Osteocyte (in vitro differentiated cells): ENCODE measurements around the gene SIPA1. TPM values are rescaled to one million over a fixed set of nuclear protein-coding genes. Genes with fewer than 3 reads are reported as not detected.

ENCODE experiments used
- DNase-seq: peaks from one replicate; pipeline ENCODE4 v3.0.0; 2021; ENCODE audit warnings: mixed read lengths; ENCODE audit not compliant: unreplicated experiment; ENCODE audit errors: extremely low spot score
- H3K27ac Mint-ChIP-seq: one replicate; pipeline ENCODE4 v1.8.0; 2021; ENCODE audit warnings: mild to moderate bottlenecking, mixed read lengths; ENCODE audit not compliant: unreplicated experiment
- H3K27me3 Mint-ChIP-seq: one replicate; pipeline ENCODE4 v1.8.0; 2021; ENCODE audit warnings: mixed read lengths; ENCODE audit not compliant: unreplicated experiment
- H3K36me3 Mint-ChIP-seq: one replicate; pipeline ENCODE4 v1.8.0; 2021; ENCODE audit warnings: mixed read lengths; ENCODE audit not compliant: unreplicated experiment
- H3K4me1 Mint-ChIP-seq: one replicate; pipeline ENCODE4 v1.8.0; 2021; ENCODE audit warnings: mixed read lengths; ENCODE audit not compliant: unreplicated experiment
- H3K4me3 Mint-ChIP-seq: one replicate; pipeline ENCODE4 v1.8.0; 2021; ENCODE audit warnings: mild to moderate bottlenecking, moderate library complexity, mixed read lengths; ENCODE audit not compliant: unreplicated experiment
- H3K9me3 Mint-ChIP-seq: one replicate; pipeline ENCODE4 v1.8.0; 2021; ENCODE audit warnings: mixed read lengths; ENCODE audit not compliant: unreplicated experiment
- total RNA-seq: library from RNA; stranded (reverse); gene quantifications from 2 replicates; pipeline ENCODE4 v1.2.1, GENCODE V29; 2021
- TF ChIP-seq, protein P1 (sequence below): fragments of 200-600 bp; sonication (generic); IDR thresholded peaks from 2 replicates; pipeline ENCODE4 v1.5.0; 2021; ENCODE audit warnings: antibody characterized with exemption, mild to moderate bottlenecking, moderate library complexity

Gene SIPA1
- total RNA-seq, 1 donor from 2014 or later, result 34.7 TPM

DNA sequence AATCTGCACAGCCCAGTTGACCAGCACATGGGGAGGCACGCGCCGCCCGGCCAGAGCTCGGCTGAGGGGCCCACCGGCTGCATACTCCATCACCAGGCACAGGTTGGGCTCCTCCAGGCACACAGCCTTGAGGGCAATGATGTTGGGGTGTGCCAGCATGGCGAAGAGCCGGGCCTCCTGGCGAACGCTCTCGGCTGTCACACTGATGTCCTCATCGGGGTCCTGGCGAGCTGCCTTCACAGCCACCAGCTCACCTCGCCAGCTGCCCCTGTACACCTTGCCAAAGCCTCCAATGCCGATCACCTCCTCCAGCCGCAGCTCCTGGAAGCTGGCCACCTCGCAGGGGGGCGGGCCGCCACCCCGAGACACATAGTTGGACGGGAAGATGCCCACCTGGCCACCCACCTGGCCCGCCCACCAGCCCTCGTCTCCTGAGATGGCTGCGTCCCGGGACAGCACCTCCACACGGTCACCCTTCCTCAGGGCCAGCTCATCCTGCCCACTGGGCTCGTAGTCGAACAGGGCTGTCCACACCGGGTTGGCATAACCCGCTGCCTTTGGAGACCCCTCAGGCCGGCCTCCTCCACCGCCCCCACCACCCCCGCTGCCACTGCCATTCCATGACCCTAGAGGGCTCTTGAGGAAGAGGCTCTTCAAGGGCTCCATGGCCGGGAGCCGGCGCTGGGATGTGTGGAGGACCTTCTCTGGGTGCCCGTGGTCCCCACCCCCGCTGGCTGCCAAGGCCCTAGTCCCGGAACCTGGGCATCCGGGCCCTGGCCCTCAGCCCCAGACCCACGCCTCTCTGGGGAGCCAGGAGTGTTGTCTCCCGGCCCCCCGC lies 24.6 kb upstream of the SIPA1 start:
- peaks cover 12% of the 10 kb centered on the region for H3K36me3 Mint-ChIP-seq
- peak overlapping the region; percentile 89 for H3K4me3 Mint-ChIP-seq
- H3K4me1 Mint-ChIP-seq, result peaks cover 44% of the 10 kb centered on the region
- H3K9me3 Mint-ChIP-seq, result no peaks in the 10 kb centered on the region
- peak overlapping the region; percentile 62 for H3K27ac Mint-ChIP-seq
- TF ChIP-seq, protein P1, sequence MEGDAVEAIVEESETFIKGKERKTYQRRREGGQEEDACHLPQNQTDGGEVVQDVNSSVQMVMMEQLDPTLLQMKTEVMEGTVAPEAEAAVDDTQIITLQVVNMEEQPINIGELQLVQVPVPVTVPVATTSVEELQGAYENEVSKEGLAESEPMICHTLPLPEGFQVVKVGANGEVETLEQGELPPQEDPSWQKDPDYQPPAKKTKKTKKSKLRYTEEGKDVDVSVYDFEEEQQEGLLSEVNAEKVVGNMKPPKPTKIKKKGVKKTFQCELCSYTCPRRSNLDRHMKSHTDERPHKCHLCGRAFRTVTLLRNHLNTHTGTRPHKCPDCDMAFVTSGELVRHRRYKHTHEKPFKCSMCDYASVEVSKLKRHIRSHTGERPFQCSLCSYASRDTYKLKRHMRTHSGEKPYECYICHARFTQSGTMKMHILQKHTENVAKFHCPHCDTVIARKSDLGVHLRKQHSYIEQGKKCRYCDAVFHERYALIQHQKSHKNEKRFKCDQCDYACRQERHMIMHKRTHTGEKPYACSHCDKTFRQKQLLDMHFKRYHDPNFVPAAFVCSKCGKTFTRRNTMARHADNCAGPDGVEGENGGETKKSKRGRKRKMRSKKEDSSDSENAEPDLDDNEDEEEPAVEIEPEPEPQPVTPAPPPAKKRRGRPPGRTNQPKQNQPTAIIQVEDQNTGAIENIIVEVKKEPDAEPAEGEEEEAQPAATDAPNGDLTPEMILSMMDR, result no peak
- DNase-seq, result no peak
- no peaks in the 10 kb centered on the region for H3K27me3 Mint-ChIP-seq

DNA sequence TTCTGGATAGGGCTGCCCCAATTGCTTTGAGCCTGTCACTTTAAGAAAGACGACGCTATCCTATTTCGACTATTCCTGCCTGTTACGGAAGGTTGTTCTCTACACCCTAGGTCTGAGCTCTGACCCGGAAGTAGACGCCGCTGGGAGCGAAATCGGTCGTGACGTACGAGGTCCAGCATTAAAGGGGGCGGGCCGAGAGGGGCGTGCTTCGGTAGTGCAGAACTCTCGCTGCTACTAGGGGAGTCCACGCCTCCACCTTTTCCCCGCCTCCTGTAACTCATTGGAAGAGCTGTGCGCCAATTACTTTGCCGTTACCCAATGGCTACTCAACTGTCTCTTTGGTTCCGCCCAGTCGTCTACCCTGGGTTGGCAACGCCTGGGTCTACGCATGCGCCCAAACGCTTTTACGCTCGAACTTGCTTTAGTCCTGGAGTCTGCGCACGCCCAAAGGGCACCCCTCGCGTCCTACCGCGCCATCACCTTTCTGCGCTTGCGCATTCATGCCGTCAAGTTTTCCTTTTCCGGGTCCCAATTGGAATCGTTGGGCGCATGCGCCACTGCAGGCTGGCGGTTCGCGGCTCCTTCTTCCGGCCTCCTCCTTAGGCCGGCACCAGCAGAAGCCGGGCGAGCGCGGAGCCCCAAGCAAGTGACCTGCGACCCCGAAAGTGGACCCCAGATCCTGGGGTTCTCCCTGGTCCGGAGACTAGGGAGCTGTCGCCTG lies 22.5 kb upstream of the SIPA1 start, which contains the start of gene PCNX3:
Gene PCNX3, plus strand, starts transcription at position 548 of the 721 bp plus-strand sequence. CDS start 536 bp downstream, outside the sequence.
- H3K4me3 Mint-ChIP-seq, result peak within 1 kb of the TSS; percentile 89

DNA sequence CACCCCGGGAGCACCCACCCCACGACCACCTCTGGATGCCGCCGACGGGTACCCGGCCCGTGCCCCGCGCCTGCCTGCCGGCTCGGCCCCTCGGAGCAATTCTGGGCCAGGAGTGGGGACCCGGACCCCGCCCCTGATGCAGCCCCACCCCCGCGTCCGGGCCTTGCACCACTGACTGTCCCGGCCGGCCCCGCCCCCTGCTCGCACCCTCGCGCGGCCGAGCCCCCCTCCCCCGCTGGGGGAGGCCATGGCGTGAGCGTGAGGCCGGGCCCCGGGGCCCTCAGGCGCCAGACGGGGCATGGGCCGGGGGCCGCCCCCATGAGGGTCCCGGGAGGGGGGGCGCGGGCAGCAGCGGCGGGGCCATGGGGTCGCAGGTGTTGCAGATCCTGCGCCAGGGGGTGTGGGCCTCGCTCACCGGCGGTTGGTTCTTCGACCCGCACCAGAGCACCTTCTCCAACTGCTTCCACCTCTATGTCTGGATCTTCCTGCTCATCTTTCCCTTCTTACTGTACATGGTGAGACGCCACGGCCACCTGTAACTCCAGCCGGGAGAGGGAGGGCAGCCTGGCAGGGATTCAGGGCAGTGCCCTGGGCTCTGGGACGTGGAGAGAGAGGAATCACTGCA lies 21.8 kb upstream of the SIPA1 start:
- peaks cover 14% of the 10 kb centered on the region for H3K36me3 Mint-ChIP-seq
- H3K4me1 Mint-ChIP-seq, result peaks cover 26% of the 10 kb centered on the region
- peak overlapping the region; percentile 89 for H3K4me3 Mint-ChIP-seq

More for the DNA sequence above, 22.5 kb upstream of the SIPA1 start, which contains the start of gene PCNX3:
- peaks cover 14% of the 10 kb centered on the region for H3K36me3 Mint-ChIP-seq
- no peaks in the 10 kb centered on the region for H3K9me3 Mint-ChIP-seq
- peak; percentile 100 for DNase-seq
- peak within 1 kb of the TSS; percentile 94 for H3K27ac Mint-ChIP-seq
- H3K27me3 Mint-ChIP-seq, result no peaks in the 10 kb centered on the region
- H3K4me1 Mint-ChIP-seq, result peaks cover 33% of the 10 kb centered on the region
- TF ChIP-seq, protein P1, result no peak

DNA sequence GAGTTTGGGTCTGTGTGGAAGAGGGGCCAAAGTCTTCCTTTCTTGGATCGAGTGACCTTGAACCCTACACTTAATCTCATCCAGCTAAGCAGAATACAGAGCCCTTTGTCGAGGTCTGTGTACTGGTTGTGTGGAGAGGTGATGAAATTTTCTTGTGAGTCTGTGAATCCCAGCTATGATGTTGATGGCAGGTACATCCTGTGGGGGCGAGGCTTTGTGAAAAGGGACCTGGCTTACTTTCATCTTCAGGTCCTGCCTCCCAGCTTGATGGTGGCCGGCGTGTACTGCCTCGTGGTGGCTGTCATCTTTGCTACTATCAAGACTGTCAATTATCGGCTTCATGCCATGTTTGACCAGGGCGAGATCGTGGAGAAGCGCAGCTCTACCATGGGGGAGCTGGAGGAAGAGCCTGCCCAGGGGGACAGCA lies 21.3 kb upstream of the SIPA1 start:
- Mint-ChIP-seq H3K4me3 (peak overlapping the region; percentile 84), H3K36me3 (peaks cover 15% of the 10 kb centered on the region)
- TF ChIP-seq, protein P1, result no peak

More for the DNA sequence above, 21.8 kb upstream of the SIPA1 start:
- TF ChIP-seq, protein P1, result no peak
- Mint-ChIP-seq H3K27me3 (no peaks in the 10 kb centered on the region), H3K27ac (peak overlapping the region; percentile 94), H3K9me3 (no peaks in the 10 kb centered on the region)
- no peak for DNase-seq

More for the DNA sequence above, 21.3 kb upstream of the SIPA1 start:
- H3K9me3 Mint-ChIP-seq, result no peaks in the 10 kb centered on the region
- no peaks in the 10 kb centered on the region for H3K27me3 Mint-ChIP-seq
- peak overlapping the region; percentile 75 for H3K27ac Mint-ChIP-seq
- DNase-seq, result no peak
- peaks cover 22% of the 10 kb centered on the region for H3K4me1 Mint-ChIP-seq
